HG02970 (cell line): ENCODE measurements around the gene GRHL3.
"Not testable (repeated sequence)": the region's sequence is repeated elsewhere in the genome, so short reads cannot be mapped to it uniquely, and the experiment has no call there.

ENCODE experiments used
- ATAC-seq: cut with Tn5 transposase; IDR thresholded peaks from one replicate; pipeline ENCODE4 v1.9.1; 2021; ENCODE audit warnings: mild to moderate bottlenecking, moderate library complexity, moderate number of reproducible peaks; ENCODE audit not compliant: unreplicated experiment, low FRiP score

Gene GRHL3

GRCh38 chr1:24319312-24319863, at the start of gene GRHL3:
GRHL3 (plus strand) TSS chr1:24319357; CDS start chr1:24319552, 195 bp downstream.
- no peak for ATAC-seq

- ATAC-seq, result not testable (repeated sequence)
Observed at GRCh38 chr1:24274203-24275103, 44.7 kb upstream of the GRHL3 start.

- no peak for ATAC-seq
Observed at GRCh38 chr1:24275104-24275410, 44.1 kb upstream of the GRHL3 start.

- no peak for ATAC-seq
Observed at GRCh38 chr1:24275510-24275909, 43.6 kb upstream of the GRHL3 start.

GRCh38 chr1:24276791-24277190, 42.4 kb upstream of the GRHL3 start:
- no peak for ATAC-seq

- no peak for ATAC-seq
Observed at GRCh38 chr1:24277420-24278169, 41.6 kb upstream of the GRHL3 start.

GRCh38 chr1:24278726-24279125, 40.4 kb upstream of the GRHL3 start:
- ATAC-seq, result no peak

- ATAC-seq, result no peak
Observed at GRCh38 chr1:24279590-24280232, 39.4 kb upstream of the GRHL3 start.

GRCh38 chr1:24281591-24281990, 37.6 kb upstream of the GRHL3 start:
- no peak for ATAC-seq

- no peak for ATAC-seq
Observed at GRCh38 chr1:24282491-24282890, 36.7 kb upstream of the GRHL3 start.

GRCh38 chr1:24283326-24284155, 35.6 kb upstream of the GRHL3 start:
- no peak for ATAC-seq

GRCh38 chr1:24284156-24284471, 35.0 kb upstream of the GRHL3 start:
- no peak for ATAC-seq

- no peak for ATAC-seq
Observed at GRCh38 chr1:24285231-24285630, 33.9 kb upstream of the GRHL3 start.

- ATAC-seq, result no peak
Observed at GRCh38 chr1:24286246-24287010, 32.7 kb upstream of the GRHL3 start.

- not testable (repeated sequence) for ATAC-seq
Observed at GRCh38 chr1:24287779-24288178, 31.4 kb upstream of the GRHL3 start.

- ATAC-seq, result no peak
Observed at GRCh38 chr1:24288479-24288878, 30.7 kb upstream of the GRHL3 start.

GRCh38 chr1:24289937-24290595, 29.1 kb upstream of the GRHL3 start:
- ATAC-seq, result no peak

- ATAC-seq, result no peak
Observed at GRCh38 chr1:24290933-24291487, 28.1 kb upstream of the GRHL3 start.

GRCh38 chr1:24292103-24292502, 27.1 kb upstream of the GRHL3 start:
- ATAC-seq, result no peak
